Dermis blood vessel endothelial cell (primary cell): ENCODE measurements around the gene SNX21. TPM values are rescaled to one million over a fixed set of nuclear protein-coding genes. Genes with fewer than 3 reads are reported as not detected.
"Not testable (repeated sequence)": the region's sequence is repeated elsewhere in the genome, so short reads cannot be mapped to it uniquely, and the experiment has no call there.

Experiments used
- DNase-seq: peaks from one replicate; pipeline ENCODE4 v3.0.0; 2010
- total RNA-seq: library from RNA; depleted of rRNA; stranded (reverse); fragments of >200 nt; gene quantifications from 2 replicates; pipeline ENCODE4 v1.2.3, GENCODE V29; 2014

SNX21 gene, protein sequence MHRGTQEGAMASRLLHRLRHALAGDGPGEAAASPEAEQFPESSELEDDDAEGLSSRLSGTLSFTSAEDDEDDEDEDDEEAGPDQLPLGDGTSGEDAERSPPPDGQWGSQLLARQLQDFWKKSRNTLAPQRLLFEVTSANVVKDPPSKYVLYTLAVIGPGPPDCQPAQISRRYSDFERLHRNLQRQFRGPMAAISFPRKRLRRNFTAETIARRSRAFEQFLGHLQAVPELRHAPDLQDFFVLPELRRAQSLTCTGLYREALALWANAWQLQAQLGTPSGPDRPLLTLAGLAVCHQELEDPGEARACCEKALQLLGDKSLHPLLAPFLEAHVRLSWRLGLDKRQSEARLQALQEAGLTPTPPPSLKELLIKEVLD
- total RNA-seq, result 22.6 and 35.7 TPM in 2 replicates

DNA sequence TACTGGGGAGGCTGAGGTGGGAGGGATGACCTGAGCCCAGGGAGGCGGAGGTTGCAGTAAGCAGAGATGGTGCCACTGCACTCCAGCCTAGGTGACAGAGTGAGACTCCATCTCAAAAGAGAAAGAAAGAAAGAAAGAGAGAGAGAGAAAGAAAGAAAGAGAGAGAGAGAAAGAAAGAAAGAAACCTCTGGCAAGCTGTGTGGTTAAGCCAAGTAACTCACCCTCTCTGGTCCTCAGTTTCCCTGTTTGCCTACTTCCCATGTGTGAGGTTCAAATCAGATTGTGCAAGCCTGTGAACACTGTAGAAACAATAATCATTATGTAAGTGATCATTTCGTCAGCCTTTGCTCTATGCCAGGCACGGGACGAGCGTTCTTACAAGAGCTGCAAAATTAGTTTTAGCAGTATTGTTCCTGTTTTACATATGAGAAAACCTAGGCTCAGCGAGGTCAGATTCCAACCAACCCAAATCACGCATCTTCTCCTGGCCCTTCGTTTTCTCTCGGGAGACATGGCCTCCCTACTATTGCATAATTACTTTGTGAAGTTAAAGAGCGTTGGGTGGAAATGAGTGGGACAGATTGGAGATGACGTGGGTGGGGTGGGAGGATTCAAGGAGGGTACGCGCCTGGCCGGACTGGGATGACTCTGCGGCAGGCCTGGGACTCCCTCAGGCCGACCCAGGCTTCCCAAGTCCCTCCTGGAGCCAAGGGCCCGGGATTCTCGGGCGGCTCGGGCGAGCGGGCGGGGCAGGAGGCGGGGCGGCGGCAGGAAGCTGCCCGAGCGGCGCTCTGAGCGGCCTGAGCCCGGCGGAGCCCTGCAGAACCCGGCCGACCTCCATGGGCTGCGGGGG is at the start of gene SNX21:
Gene SNX21 (plus strand): TSS at position 770 of the 853 bp plus-strand sequence. CDS start 121 bp downstream, outside the sequence.
- DNase-seq, result peak; percentile 89

DNA sequence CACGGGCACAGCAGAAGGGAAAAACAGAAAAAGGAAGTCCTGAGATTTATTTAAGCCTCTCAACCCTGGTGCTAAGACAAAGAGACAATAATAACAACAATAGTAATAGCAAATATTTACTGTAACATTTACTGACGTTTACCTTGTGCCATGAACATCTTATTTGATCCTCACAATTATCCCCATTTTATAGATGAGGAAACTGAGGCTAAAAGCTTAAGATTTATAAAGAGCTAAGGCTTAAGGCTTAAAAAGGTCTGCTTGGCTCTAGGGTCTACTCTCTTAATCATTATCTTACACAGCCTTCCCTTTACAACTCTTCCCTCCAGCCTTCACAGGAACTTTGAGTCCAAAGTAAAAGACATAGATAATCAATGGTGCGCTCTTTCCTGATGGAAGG is 45.2 kb upstream of the SNX21 start:
- DNase-seq, result no peak

DNA sequence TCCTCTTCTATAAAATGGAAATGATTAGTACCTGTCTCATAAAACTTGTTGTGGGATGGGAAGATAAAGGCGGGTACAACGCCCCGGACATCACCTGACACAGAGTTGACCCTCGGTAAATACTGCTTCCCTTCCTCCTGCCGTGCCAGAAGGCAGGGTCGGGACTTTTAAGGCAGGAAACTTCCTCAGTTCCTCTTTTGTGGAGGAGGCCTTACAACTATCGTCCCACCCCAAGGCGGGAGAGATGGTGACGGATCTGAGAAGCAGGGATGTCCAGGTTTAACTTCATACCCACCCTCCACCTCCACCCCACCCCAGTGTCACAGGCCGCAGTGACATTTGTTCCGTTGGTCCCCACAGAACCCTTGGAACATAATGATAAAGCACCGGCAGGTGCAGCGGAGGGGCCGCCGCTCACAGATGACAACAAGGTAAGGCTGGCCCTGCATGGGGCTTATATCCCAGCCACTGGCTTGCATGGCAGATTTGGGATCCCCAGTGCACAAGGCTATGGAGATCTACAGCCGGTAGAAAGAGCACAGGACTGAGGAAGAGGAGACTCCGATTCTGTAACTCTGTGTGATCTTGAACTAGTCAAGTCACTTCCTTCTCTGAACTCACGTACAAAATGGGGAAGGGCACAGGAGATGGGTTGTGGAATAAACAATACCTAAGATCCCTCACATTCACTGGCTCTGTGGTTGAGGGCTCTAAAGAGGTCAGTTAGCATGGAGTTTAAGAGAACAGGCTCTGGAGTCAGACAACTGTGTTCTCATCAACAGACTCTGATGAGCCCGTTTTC is 41.1 kb upstream of the SNX21 start:
- no peak for DNase-seq

DNA sequence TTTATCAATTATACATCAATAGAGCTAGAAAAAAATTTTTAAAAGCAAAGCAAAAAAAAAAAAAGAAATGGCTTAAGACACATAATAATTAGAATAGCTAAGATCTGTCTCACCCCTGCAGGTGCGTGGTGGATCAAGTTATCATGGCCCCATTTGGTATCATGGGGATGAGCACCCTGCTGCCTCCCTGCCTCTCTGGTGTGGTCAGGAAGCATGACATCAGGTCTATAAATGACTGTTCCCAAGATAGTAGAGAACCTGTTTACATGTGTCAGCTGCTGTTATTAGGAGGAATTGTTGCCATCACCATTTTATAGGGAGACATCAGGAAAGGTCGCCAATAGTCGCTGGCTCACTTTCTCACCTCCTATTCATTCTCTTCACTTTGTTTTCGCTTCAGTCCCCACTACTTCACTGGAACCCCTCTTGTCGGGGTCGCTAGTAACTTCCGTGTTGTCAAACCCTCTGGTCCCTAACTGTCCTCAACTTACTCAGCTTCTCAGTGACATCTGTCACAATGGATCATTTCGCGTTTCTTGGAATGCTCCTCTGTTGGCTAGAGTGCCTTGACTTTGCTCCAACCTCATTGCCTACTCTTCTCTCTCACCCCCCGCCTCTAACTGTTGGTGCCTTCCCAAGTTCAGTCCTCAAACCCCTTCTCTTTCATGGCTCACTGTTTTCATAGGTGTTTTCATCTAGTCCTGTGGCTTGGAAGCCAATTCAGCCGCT is 37.1 kb upstream of the SNX21 start:
- DNase-seq, result no peak

DNA sequence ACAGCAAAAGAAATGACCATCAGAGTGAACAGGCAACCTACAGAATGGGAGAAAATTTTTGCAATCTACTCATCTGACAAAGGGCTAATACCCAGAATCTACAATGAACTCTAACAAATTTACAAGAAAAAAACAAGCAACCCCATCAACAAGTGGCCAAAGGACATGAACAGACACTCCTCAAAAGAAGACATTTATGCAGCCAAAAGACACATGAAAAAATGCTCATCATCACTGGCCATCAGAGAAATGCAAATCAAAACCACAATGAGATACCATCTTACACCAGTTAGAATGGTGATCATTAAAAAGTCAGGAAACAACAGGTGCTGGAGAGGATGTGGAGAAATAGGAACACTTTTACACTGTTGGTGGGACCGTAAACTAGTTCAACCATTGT is 36.1 kb upstream of the SNX21 start:
- DNase-seq, result not testable (repeated sequence)

DNA sequence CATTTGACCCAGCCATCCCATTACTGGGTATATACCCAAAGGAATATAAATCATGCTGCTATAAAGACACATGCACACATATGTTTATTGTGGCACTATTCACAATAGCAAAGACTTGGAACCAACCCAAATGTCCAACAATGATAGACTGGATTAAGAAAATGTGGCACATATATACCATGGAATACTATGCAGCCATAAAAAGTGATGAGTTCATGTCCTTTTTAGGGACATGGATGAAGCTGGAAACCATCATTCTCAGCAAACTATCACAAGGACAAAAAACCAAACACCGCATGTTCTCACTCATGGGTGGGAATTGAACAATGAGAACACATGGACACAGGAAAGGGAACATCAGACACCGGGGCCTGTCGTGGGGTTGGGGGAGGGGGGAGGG is 35.6 kb upstream of the SNX21 start:
- not testable (repeated sequence) for DNase-seq

DNA sequence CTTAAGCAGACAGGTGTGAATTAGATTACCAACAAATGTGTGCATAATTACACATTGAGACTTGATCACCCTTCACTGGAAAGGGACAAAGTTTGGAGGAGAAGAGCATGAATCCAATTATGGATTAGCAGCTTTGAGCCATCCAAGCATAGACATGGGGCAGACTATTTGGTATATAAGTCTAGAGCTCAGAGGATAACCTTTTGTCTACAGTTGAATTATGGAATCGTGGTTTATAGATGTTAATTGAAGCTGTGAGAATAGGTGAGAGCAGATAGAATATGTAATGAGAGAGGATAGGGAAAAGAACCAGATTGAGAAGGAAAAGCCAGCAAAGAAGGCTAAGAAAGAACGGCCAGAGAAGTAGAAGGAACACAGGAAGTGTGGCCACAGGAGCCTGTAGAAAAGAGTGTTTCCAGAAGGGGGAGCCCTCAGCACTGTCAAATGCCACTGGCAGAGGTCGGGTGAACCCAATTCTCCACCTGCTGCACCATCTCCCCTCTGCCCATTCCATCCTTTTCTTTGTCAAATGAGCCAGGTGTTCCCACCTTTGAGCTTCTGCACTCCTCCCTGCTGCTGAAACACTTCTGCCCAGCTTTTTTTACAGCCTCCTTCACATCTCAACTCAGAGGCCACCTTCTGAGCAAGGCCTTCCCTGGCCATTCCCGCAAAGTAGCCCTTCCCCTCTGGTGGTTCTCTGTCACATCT is 34.5 kb upstream of the SNX21 start:
- DNase-seq, result peak; percentile 72

DNA sequence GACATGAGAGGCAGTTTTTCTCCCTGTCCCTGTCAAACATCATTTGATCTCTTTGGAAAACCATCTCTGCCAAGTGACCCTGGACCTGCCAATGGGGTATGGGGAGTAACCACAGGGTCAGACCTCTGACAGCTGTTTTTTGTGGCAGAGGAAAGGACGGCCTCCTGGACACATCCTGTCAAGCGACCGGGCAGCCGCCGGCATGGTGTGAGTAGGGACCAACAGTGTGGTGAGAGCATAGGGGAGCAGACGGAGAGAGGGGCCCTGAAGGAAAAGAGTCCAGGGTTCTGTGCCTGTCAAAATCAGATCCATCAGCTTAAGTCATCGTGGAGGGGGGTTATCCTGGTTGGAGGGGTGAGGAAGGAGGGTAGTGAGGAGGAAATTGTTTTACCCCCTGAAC is 31.7 kb upstream of the SNX21 start:
- DNase-seq, result no peak

DNA sequence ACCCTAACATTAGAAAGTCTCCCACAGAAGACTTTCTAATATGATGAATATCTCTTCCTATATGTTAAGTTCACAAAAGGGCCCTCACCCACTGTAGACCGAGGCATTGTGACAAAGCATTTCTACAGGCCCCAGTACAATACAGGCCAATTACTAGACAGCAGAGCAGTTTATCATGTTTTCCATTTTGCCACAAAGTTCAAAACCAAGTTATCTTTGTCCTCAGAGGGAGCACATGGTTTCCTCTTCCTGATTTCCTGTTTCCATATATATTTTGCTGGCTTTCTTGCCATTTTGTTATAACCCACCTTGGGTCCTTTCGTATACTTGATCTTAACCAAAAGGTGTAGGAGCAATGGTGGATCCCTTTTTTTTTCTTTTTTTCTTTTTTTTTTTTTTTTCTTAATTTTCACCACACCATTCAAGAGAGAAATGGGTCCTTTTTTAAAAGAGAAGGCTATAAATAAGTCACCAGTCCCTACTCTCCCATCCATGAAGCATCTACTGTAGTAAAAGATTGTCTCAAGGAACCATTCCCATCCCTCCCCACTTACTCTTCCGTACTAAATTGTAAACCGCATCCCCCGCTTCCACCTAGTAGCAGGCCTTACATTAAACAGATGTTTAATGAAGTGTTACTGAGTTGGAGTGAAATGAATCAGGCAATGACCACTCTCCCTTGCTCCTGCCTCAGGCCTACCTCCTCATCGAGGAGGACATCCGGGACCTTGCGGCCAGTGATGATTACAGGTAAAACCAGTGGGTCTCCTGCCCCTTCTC is 23.2 kb upstream of the SNX21 start:
- peak; percentile 48 for DNase-seq

DNA sequence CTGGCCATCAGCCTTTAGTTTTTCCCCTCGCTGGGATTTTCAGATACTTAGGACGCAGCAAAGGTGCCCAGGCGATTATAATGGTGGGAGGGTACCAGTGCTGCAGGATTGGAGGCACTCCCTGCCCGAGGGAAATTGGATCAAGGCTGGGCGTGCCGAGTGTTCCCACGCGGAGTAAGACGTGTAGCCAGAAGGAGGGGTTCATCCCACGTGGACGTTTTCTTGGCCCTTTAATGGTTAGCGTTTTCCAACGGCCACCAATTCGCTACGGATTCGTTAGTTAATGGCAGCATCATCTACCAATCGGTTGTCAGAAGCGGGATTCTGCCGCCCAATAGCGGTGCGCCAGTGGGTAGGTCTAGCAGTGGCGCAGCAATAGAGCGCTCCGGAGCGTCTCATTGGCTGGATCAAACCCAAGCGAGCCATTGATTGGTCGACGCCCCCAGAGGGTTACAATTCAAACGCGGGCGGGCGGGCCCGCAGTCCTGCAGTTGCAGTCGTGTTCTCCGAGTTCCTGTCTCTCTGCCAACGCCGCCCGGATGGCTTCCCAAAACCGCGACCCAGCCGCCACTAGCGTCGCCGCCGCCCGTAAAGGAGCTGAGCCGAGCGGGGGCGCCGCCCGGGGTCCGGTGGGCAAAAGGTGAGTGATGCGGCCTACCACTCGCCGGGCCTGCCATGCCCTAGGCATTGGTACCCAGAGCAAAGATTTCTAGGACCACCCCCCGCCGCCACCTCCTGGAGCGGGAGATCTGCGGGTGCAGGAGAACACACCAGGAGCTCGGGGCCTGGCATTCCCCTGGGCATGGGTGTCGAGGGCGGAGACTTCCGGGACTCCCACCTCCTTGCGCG is 21.2 kb upstream of the SNX21 start, which contains the start of gene UBE2C:
Gene UBE2C (plus strand): TSS at position 488 of the 849 bp plus-strand sequence. CDS start 52 bp downstream, at position 540.
- DNase-seq, result peak; percentile 100

DNA sequence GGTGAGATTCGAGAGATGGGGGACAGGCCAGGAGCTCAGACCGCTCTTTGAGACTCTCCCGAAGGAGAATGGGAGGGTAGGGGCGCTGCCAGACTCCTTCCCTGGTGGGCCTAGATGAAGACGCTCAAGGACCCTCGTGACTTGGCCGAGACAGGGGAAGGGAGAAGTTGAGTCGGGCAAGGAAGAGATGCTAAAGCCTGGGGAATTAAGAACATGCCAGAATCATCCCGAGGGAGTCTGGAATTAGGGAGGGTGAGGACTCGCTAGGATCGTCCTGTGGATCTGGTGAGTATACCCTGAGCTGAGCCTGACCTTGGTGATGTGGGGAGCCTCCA is 20.6 kb upstream of the SNX21 start:
- DNase-seq, result no peak

DNA sequence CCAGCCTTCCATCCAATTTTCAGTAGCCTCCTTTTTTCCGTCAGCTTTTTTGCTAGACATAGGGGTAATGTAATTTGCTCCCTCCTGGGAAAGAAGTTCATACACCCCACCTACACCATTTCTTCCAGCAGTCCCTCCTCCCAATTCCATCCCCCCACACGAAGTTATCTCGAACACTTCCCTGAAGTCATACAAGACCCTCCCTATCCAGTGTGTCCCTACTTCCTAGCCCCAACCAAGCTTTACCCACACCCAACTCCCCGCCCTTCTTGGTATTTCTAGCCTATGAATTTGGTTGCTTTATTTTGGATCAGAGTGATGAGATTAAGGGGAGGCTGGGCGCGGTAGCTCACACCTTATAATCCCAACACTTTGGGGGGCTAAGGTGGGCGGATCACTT is 20.1 kb upstream of the SNX21 start:
- DNase-seq, result no peak

DNA sequence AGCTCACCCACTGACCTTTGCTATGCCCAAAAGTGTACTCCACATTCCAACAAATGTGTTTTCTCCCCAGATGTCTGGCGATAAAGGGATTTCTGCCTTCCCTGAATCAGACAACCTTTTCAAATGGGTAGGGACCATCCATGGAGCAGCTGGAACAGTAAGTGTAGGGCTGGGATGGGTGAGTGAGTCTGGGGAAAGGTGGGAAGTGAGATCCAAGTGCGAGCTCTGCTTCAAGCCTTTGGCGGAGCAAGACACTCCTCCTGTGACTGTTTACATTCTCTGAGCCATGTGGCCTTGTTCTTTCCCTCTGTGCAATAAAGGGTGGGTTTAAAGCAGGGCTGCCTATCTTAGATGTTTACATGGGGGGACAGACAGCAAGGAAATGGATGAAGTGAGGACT is 19.3 kb upstream of the SNX21 start:
- DNase-seq, result no peak

DNA sequence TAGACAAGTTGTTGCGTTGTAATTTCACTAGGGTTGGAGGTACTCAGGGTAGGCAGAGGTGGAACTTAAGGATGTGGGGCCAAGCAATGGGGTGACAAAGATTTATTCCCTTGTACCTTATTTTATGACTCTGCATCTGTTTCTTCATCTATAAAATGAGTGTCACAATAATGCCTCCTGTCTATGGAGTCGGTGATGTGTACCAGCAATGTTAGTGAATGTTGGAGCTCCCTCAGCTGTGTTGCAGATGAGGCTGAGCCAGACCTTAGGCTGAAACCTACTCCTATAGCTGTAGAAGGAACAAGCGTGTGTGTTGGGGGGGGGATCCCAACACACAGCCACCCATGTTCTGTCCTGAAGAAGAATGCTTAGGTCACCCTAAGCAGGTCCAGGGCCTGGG is 16.6 kb upstream of the SNX21 start:
- DNase-seq, result no peak

DNA sequence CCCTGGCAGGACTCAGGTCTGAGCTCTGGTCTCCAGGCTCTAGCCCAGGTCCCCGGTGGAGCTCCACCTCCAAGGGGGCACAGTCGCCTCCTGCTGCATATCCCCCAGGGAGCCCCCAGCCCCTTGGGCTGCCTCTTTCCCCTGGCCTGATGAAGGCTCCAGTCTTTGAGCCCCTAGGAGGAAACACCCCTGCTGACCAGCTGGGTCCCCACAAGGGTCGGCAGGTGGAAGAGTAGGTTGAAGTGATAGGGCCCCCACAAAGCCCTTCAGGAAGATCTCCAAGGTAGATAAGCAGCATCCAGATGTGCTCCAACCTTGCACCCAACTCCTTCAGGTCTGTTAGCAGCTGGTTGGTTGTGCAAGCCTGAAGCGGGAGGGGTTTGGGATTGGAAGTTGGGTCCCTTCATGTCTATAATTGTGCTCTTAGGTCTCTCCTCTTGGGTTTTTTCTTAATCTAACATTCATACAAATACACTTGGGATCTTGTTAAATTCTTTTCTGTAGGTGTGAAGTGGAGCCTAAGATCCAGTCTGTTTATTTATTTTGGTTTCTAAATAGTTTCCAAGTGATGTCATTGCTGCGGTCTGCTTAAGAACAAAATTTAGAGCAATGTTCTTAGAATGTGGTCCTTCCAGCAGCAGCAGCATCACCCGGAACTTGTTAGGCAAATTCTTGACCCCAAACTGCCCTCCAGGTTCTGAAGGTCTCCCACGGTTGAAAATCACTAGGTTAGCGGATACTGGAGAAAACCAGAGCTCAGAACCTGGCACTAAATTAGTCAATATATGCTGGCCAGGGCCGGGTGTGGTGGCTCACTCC is 16.0 kb upstream of the SNX21 start:
- DNase-seq, result peak; percentile 28

DNA sequence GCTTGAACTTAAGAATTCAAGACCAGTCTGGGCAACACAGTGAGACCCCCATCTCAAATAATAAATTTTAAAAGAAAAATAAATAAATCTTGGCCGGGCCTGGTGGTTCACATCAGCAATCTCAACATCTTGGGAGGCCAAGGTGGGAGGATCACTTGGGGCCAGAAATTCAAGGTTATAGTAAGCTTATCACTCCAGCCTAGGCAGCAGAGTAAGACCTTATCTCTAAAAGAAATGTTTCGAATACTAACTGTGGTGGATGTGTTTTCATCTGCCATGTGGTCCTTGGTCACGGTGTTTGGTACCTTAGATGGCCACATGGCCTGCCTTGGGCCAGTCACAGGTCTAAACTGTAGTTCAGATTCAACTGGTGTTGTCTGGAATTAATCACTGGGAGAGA is 15.4 kb upstream of the SNX21 start:
- DNase-seq, result no peak

DNA sequence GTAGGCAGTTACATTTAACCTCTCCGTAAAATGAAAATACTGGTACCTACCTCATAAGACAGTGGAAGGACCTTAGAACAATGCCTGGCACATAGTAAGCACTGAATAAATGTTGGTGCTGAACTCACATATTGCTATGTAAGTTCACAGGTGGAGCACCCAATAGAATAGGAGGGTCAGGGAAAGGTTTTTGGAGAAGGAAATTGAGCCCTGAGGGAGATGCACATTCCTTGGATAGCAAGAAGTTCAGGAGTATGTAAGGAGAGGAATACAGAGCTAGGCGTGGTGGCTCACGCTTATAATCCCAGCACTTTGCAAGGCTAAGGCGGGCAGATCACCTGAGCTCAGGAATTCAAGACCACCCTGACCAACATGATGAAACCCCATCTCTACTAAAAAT is 14.1 kb upstream of the SNX21 start:
- DNase-seq, result no peak

DNA sequence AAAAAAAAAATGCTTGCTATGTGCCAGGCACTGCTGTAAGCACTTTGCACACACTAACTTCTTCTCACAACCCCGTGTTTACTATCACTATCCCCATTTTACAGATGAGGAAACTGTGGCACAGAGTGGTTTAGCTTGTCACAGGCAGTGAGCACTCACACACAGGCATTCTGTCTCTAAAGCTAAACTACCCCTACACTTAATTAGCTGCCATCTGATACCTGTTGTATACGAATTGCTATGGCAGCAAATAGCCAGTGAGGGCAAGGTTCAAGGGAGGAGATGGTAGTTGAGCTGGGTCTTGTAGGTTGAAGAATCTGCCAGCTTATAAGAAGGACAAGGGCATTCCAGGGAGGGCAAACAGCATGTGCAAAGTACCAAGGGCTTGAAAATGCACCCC is 11.7 kb upstream of the SNX21 start:
- no peak for DNase-seq

DNA sequence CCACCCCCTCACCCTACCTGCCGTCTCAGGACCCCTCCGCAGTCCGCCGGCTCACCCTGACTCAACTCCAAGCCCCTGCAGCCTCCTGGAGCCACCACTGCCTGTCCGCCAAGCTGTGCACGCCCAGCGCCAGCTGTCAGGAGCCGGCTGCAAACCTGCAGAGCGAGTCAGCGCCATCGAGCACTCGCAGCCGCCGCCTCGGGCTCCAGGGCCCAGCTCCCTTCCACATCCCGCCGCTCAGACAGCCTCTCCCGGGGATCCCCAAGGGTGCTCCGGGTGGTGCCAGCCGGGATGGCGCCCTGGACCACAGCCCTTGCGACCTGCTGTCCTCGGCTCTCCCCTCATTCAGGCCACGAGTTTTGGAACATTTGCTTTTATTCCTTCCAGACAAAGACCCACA is 10.7 kb upstream of the SNX21 start:
- peak; percentile 28 for DNase-seq
